Fibroblast of pulmonary artery (primary cell): ENCODE results near the gene METTL27.

ENCODE experiments used
- DNase-seq: peaks from one replicate; pipeline ENCODE4 v3.0.0-alpha.2; 2010; ENCODE audit warnings: low read depth
- H3K4me3 ChIP-seq: replicated peaks from 2 replicates; pipeline ENCODE4 v1.5.1; 2011; ENCODE audit warnings: low read depth, mild to moderate bottlenecking, control low read depth, low read length, moderate library complexity
- TF ChIP-seq, protein P1 (sequence below): IDR thresholded peaks from 2 replicates; pipeline ENCODE4 v1.5.1; 2011; ENCODE audit warnings: mild to moderate bottlenecking, control low read depth, low read length, inconsistent platforms; ENCODE audit errors: missing control alignments

The METTL27 gene, protein sequence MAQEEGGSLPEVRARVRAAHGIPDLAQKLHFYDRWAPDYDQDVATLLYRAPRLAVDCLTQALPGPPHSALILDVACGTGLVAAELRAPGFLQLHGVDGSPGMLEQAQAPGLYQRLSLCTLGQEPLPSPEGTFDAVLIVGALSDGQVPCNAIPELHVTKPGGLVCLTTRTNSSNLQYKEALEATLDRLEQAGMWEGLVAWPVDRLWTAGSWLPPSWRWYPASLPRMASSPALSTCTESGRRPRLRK

DNA sequence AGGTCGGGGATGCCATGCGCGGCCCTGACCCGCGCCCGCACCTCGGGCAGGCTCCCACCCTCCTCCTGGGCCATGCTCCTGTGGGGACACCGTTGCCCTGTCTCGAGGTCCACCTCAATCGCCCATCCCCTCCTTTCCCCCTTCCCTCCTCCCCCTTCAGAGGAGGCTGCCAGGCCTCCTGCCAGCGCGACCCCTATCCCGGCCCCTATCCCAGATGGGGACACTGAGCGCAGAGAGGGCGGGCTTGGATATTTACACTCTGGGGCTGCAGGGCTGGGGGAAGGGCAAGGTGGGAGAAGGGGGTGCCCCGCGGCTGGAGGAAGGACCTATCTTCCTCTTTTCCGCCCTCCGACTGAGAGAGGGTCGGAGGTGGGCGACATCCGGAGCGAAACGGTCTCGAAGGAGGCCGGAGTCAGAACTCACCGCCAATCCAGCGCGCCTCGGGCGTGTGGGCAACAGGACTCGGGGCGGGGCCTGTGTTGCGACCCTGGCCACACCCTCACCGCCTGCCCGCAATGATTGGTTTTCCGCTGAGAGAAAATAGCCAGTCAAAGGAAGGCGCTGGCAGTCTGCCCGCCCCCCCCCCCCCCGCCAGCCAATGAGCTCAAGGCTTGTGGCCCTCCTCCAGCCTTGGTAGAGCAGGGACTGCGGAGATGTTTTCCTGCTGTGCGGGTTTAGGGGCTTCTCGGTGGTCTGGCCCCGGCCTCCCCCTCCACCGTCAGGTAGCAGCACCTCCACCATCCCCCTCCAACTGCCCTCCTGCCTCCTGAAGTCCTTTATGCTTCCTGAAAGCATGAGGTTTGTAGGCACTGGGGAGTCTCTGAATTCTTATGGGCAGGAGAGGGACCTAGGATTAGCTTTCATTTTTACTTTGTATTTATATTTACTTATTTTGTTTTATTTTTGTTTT is at the start of gene METTL27:
Gene METTL27 (minus strand): TSS at position 450 of the 910 bp plus-strand sequence. CDS start 376 bp downstream, at position 74.
- TF ChIP-seq, protein P1, sequence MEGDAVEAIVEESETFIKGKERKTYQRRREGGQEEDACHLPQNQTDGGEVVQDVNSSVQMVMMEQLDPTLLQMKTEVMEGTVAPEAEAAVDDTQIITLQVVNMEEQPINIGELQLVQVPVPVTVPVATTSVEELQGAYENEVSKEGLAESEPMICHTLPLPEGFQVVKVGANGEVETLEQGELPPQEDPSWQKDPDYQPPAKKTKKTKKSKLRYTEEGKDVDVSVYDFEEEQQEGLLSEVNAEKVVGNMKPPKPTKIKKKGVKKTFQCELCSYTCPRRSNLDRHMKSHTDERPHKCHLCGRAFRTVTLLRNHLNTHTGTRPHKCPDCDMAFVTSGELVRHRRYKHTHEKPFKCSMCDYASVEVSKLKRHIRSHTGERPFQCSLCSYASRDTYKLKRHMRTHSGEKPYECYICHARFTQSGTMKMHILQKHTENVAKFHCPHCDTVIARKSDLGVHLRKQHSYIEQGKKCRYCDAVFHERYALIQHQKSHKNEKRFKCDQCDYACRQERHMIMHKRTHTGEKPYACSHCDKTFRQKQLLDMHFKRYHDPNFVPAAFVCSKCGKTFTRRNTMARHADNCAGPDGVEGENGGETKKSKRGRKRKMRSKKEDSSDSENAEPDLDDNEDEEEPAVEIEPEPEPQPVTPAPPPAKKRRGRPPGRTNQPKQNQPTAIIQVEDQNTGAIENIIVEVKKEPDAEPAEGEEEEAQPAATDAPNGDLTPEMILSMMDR = no peak
- peak; percentile 92 for DNase-seq
- H3K4me3 ChIP-seq = peak within 1 kb of the TSS; percentile 68

DNA sequence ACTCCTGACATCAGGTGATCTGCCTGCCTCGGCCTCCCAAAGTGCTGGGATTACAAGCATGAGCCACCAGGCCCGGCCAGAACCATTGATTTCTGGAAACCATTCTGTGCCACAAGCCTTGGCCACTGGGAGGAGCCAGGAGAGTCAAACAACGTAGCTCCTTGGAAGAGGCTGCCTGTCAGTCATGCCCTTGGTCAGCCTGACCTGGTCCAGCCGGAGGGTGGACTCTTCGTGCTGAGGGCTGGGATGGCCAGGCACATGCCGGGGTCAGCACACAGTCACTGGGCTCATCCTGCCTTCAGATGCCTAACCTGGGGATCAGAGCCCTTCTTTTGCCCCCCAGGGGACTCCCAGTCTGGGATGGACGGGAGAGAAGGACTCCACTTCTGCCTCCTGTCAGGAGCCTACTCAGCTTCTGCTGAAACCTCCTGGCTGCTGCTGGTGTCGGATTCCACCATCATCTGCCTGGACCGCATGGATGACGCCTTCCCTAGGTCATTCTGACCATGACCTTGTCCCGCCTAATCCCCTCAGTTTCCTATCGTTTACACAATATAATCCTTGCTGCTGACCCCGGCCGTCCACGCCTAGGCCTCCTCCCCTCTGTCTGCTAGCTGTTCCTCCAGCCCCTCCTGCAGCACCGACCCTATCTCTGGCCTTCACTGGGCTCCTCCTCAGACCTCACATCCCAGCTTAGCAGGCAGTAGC is 49.0 kb upstream of the METTL27 start:
- DNase-seq = no peak
- H3K4me3 ChIP-seq = no peak overlapping the region
- TF ChIP-seq, protein P1 = peak; percentile 5

DNA sequence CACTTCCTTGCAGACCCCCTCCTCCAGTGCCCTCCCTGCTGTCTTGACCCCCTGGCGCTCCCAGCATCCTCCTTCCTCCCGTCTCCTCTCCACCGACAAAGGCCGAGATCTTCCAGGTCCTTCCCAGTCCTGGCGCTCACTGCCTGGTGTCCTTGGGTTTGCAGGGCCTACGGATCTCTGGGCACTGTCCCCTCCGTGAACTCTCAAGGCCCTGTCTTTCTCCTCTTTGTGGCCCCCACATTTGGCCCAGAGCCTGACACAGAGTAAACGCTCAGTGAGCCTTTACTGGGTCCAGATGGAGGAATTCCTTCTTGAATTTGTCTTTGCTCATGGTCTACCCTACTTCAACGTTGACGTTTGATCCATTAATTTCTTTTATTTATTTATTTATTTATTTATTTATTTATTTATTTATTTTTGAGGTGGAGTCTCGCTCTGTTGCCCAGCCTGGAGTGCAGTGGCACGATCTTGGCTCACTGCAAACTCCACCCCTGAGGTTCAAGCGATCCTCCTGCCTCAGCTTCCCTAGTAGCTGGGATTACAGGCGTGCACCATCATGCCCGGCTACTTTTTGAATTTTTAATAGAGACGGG is 48.3 kb upstream of the METTL27 start:
- DNase-seq = no peak
- TF ChIP-seq, protein P1 = no peak
- H3K4me3 ChIP-seq = no peak overlapping the region

DNA sequence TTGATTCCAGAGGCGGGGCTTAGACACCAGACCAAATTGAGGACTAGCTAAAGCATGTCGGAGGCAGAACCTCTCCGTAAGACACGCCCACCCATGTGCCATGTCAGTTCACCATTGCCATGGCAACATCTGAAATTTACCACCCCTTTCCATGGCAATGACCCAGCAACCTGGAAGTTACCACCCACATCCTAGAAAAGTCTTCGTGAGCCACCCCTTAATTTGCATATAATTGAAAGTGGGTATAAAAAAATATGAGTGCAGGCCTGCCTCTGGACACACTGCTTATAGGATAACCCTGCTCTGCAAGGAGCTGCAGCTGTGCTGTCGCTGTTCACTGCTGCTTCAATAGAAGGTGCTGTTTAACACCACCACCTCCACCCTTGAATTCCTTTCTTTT is 46.6 kb upstream of the METTL27 start:
- DNase-seq = no peak
- TF ChIP-seq, protein P1 = no peak
- H3K4me3 ChIP-seq = no peak overlapping the region

DNA sequence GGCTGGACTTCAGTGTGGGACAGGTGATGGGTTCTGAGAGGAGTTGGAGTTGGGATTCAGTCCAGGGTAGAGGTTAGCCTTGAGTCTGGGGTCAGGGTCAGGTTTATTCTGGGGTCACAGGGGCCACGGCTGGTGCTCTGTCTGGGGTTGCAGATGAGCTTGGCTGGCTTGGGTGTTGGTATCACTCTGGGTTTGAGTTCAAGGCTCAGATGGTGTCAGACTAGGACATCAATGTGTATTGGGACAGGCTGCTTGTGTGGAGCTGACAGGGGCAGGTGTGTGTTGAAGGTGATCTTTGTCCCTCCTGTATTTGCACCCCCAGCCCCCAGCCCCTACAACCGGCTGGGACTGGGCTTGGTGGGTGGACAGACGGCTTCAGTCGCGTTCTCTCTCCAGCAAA is 45.4 kb upstream of the METTL27 start:
- DNase-seq = no peak
- TF ChIP-seq, protein P1 = no peak

DNA sequence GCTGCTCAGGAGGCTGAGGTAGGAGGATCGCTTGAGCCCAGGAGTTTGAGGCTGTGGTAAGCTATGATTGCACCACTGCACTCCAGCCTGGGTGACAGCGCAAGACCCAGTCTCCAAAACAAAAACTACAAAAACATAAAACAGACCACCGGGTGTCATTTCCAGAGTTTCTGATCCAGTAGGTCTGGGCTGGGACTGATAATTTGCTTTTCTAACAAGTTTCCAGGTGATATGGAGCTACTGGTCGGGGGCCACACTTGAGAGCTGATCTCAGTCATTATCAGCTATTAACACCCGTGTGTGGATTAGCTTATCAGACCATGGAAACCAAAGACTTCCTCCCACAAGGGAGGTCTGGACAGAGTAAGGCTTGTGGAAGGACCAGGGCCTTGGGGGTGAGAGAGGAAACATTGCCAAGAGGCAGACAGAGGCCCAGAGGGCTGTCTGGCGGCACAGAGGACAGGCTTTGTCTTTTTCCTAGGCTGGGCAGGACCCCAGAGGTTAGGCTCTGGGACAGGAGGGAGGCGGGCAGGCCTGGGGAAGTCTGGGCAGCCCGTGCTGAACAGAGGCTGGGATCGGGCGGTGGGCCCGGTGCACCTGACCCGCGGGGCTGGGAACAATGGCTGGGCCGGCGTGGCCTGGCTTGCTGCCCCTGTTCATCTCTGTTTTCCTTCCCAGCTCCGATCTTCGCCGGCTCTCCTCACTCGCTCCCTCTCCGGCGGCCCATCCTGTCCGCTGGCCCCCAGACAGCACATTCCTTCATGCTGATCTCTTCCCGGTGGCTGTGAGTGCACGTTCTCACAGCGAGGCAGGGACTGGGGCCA is 43.9 kb upstream of the METTL27 start:
- no peak overlapping the region for H3K4me3 ChIP-seq
- DNase-seq = peak; percentile 69
- TF ChIP-seq, protein P1 = no peak

More for the DNA sequence above, 45.4 kb upstream of the METTL27 start:
- H3K4me3 ChIP-seq = no peak overlapping the region
